OCI-LY1 (cell line): Measurements from ENCODE around the gene STPG1.

Experiments
- EZH2 ChIP-seq: fragments of 200-600 bp; sonication (generic), shearing (Covaris generic); IDR thresholded peaks from 2 replicates; pipeline ENCODE4 v1.8.0; 2017; ENCODE audit warnings: borderline replicate concordance, mixed run types, mild to moderate bottlenecking, antibody characterized with exemption, low read length, moderate library complexity, mixed read lengths
- TF ChIP-seq, protein P1 (sequence below): fragments of 200-600 bp; sonication (generic), shearing (Covaris generic); IDR thresholded peaks from 2 replicates; pipeline ENCODE4 v1.5.1; 2017; ENCODE audit warnings: mild to moderate bottlenecking, antibody characterized with exemption, low read length, moderate library complexity, mixed read lengths

DNA sequence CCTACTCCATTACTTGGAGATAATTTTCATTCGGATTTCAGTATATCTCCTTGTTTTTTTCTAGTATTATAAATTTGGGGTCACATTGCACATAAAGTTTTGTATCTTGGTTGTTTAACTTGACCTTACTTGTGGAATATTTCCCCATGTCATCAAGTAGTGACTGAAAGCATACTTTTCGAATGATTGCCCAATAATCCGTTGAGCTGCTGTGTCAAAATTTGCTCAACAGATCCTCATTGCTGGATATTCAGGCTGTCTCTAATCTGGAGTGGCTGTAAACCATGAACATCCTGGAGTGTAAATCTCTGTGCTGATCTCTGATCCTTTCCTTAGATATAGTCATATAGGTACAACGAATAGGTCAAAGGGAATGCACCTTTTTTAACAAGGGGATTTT is 7.0 kb upstream of the STPG1 start:
- TF ChIP-seq, protein P1, sequence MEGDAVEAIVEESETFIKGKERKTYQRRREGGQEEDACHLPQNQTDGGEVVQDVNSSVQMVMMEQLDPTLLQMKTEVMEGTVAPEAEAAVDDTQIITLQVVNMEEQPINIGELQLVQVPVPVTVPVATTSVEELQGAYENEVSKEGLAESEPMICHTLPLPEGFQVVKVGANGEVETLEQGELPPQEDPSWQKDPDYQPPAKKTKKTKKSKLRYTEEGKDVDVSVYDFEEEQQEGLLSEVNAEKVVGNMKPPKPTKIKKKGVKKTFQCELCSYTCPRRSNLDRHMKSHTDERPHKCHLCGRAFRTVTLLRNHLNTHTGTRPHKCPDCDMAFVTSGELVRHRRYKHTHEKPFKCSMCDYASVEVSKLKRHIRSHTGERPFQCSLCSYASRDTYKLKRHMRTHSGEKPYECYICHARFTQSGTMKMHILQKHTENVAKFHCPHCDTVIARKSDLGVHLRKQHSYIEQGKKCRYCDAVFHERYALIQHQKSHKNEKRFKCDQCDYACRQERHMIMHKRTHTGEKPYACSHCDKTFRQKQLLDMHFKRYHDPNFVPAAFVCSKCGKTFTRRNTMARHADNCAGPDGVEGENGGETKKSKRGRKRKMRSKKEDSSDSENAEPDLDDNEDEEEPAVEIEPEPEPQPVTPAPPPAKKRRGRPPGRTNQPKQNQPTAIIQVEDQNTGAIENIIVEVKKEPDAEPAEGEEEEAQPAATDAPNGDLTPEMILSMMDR = no peak
- no peak for TF ChIP-seq EZH2
